OCI-LY1 (cell line): ENCODE results near the gene ST7.

Source experiments
- H2AFZ ChIP-seq: fragments of 200-600 bp; sonication (generic), shearing (Covaris generic); 2 replicates; pipeline ENCODE4 v1.6.0; 2014; ENCODE audit warnings: antibody characterized with exemption, mild to moderate bottlenecking, low read length
- H3F3A ChIP-seq: fragments of 200-600 bp; sonication (generic), shearing (Covaris generic); 2 replicates; pipeline ENCODE4 v1.6.0; 2014; ENCODE audit warnings: mild to moderate bottlenecking, antibody characterized with exemption, low read length, moderate library complexity; ENCODE audit not compliant: insufficient read depth
- H3K27ac ChIP-seq: fragments of 200-600 bp; sonication (generic); 2 replicates; pipeline ENCODE4 v1.5.1; 2014; ENCODE audit warnings: low read length, mixed run types, mild to moderate bottlenecking, low read depth; ENCODE audit not compliant: poor library complexity, severe bottlenecking
- H3K27me3 ChIP-seq: fragments of 200-600 bp; sonication (generic); 2 replicates; pipeline ENCODE4 v1.6.0; 2014; ENCODE audit warnings: antibody characterized with exemption, mild to moderate bottlenecking, low read length, moderate library complexity; ENCODE audit not compliant: insufficient read depth
- H3K36me3 ChIP-seq: fragments of 200-600 bp; sonication (generic); 2 replicates; pipeline ENCODE4 v1.6.1; 2014; ENCODE audit warnings: mild to moderate bottlenecking, antibody characterized with exemption, low read length, moderate library complexity, mixed read lengths; ENCODE audit not compliant: insufficient read depth
- H3K4me1 ChIP-seq: fragments of 200-600 bp; sonication (generic); 2 replicates; pipeline ENCODE4 v1.5.1; 2014; ENCODE audit warnings: mild to moderate bottlenecking, low read length, moderate library complexity; ENCODE audit not compliant: insufficient read depth, severe bottlenecking
- H3K4me2 ChIP-seq: fragments of 200-600 bp; sonication (generic), shearing (Covaris generic); 2 replicates; pipeline ENCODE4 v1.6.1; 2014; ENCODE audit warnings: low read length
- H3K4me3 ChIP-seq: fragments of 200-600 bp; sonication (generic); 2 replicates; pipeline ENCODE4 v1.5.1; 2014; ENCODE audit warnings: low read length, low read depth, mild to moderate bottlenecking, mixed read lengths; ENCODE audit not compliant: poor library complexity, severe bottlenecking
- H3K79me2 ChIP-seq: fragments of 200-600 bp; shearing (Covaris generic); 2 replicates; pipeline ENCODE4 v1.6.1; 2016; ENCODE audit warnings: mixed run types, low read length, mixed read lengths; ENCODE audit not compliant: insufficient read depth
- H3K9ac ChIP-seq: fragments of 200-600 bp; sonication (generic), shearing (Covaris generic); 2 replicates; pipeline ENCODE4 v1.6.1; 2014; ENCODE audit warnings: mild to moderate bottlenecking, low read length, mixed read lengths
- H3K9me2 ChIP-seq: fragments of 200-600 bp; sonication (generic), shearing (Covaris generic); 2 replicates; pipeline ENCODE4 v1.6.1; 2014; ENCODE audit warnings: low read depth, mild to moderate bottlenecking, low read length, mixed read lengths
- H3K9me3 ChIP-seq: fragments of 200-600 bp; shearing (Covaris generic); 2 replicates; pipeline ENCODE4 v1.6.1; 2014; ENCODE audit warnings: low read length, mixed read lengths
- H4K20me1 ChIP-seq: fragments of 200-600 bp; sonication (generic), shearing (Covaris generic); 2 replicates; pipeline ENCODE4 v1.6.0; 2016; ENCODE audit warnings: mild to moderate bottlenecking, low read length; ENCODE audit not compliant: insufficient read depth
- CTCF ChIP-seq: fragments of 200-600 bp; sonication (generic), shearing (Covaris generic); IDR thresholded peaks from 2 replicates; pipeline ENCODE4 v1.5.1; 2017; ENCODE audit warnings: mild to moderate bottlenecking, antibody characterized with exemption, low read length, moderate library complexity, mixed read lengths
- EZH2 ChIP-seq: fragments of 200-600 bp; sonication (generic), shearing (Covaris generic); IDR thresholded peaks from 2 replicates; pipeline ENCODE4 v1.8.0; 2017; ENCODE audit warnings: borderline replicate concordance, mixed run types, mild to moderate bottlenecking, antibody characterized with exemption, low read length, moderate library complexity, mixed read lengths

ST7 gene

DNA sequence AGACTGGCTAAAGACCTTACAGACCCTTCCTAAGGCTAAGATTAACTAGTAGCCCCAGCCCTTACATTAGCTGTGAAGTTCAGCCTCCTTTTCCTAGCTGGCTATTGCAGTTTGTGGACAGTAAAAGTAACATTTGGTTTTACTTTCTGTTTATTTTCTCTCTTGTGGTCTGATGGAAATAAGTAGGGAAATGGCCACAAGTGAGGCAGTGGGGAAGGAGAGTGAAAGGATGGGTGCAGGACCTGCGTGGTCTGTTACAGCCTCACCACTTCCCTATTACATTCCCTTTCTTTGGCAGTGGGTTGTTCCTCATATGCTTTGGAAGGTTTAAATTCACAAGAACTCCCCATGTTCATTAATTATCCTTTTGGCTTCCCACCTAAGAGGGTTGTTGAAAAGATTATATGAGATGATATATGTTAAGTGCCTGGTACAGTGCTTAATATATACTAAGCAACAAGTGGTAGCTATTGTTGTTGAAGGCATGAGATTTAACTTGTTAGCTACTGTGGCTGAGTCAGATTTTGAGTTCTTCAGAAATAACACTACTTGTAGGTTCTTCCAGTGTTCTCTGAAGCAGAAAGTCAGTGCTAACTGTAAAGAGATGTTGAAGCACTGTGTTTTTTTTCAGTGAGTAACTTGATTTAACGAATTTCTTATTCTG, 181.7 kb downstream of the ST7 start:
- Histone ChIP-seq H3K27me3 (no peaks in the 10 kb centered on the region), H2AFZ (no peak overlapping the region), H3K9me3 (no peaks in the 10 kb centered on the region), H3K36me3 (no peaks in the 10 kb centered on the region), H3K9ac (no peak overlapping the region), H3K4me1 (no peaks in the 10 kb centered on the region), H4K20me1 (no peaks in the 10 kb centered on the region), H3K4me2 (no peak overlapping the region), H3K27ac (no peak overlapping the region), H3K4me3 (no peak overlapping the region), H3K79me2 (no peaks in the 10 kb centered on the region), H3F3A (no peaks in the 10 kb centered on the region), H3K9me2 (no peaks in the 10 kb centered on the region)
- TF ChIP-seq CTCF: no peak
- no peak for TF ChIP-seq EZH2

GRCh38 chr7:117135553-117135891, 182.2 kb downstream of the ST7 start:
- Histone ChIP-seq H3F3A (no peaks in the 10 kb centered on the region), H3K27ac (no peak overlapping the region), H3K9ac (no peak overlapping the region), H3K27me3 (no peaks in the 10 kb centered on the region), H3K4me1 (no peaks in the 10 kb centered on the region), H3K36me3 (no peaks in the 10 kb centered on the region), H3K9me2 (no peaks in the 10 kb centered on the region), H3K4me2 (no peak overlapping the region), H3K79me2 (no peaks in the 10 kb centered on the region), H4K20me1 (no peaks in the 10 kb centered on the region), H2AFZ (no peak overlapping the region), H3K9me3 (no peaks in the 10 kb centered on the region), H3K4me3 (no peak overlapping the region)
- TF ChIP-seq EZH2: no peak
- no peak for TF ChIP-seq CTCF

- H3F3A ChIP-seq: no peaks in the 10 kb centered on the region
- H3K79me2 ChIP-seq: no peaks in the 10 kb centered on the region
- no peak overlapping the region for H3K4me3 ChIP-seq
- no peak overlapping the region for H3K4me2 ChIP-seq
- H3K36me3 ChIP-seq: no peaks in the 10 kb centered on the region
- H2AFZ ChIP-seq: no peak overlapping the region
- no peak overlapping the region for H3K9ac ChIP-seq
- H3K9me2 ChIP-seq: no peaks in the 10 kb centered on the region
- H3K27me3 ChIP-seq: no peaks in the 10 kb centered on the region
- H3K9me3 ChIP-seq: no peaks in the 10 kb centered on the region
- H4K20me1 ChIP-seq: no peaks in the 10 kb centered on the region
- no peaks in the 10 kb centered on the region for H3K4me1 ChIP-seq
- H3K27ac ChIP-seq: no peak overlapping the region
- TF ChIP-seq CTCF (no peak), EZH2 (no peak)
Observed at GRCh38 chr7:117137868-117138267, 184.6 kb downstream of the ST7 start.
